Measurements from ENCODE around the gene PRCP. TPM values are rescaled to one million over a fixed set of nuclear protein-coding genes. Genes with fewer than 3 reads are reported as not detected.

Gene PRCP
- total RNA-seq, 1 experiment from 2014 or later: 53.9 TPM

DNA sequence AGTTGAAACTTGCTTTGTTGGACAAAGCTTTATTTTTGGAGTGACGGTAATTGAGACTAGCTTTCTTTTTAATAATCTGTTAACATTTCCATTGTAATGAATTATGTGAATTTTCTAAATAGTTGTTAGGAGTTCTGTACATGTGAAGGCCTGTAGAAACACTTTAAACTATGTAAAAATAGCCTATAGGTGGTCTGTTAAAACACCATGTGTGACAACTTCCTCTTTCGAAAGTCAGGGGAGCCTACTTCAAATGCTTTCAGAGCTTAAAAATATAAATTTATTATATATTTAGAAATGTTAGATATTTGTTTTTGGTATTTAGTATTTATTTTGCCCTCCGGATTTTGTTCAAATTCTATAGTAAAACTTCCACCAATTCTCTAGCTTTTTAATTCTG lies 30.0 kb upstream of the PRCP start:
- no peaks in the 10 kb centered on the region for H3K27me3 Mint-ChIP-seq (ENCODE audit: low read depth)
- TF ChIP-seq, protein P1, sequence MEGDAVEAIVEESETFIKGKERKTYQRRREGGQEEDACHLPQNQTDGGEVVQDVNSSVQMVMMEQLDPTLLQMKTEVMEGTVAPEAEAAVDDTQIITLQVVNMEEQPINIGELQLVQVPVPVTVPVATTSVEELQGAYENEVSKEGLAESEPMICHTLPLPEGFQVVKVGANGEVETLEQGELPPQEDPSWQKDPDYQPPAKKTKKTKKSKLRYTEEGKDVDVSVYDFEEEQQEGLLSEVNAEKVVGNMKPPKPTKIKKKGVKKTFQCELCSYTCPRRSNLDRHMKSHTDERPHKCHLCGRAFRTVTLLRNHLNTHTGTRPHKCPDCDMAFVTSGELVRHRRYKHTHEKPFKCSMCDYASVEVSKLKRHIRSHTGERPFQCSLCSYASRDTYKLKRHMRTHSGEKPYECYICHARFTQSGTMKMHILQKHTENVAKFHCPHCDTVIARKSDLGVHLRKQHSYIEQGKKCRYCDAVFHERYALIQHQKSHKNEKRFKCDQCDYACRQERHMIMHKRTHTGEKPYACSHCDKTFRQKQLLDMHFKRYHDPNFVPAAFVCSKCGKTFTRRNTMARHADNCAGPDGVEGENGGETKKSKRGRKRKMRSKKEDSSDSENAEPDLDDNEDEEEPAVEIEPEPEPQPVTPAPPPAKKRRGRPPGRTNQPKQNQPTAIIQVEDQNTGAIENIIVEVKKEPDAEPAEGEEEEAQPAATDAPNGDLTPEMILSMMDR (IDR thresholded peaks at IDR 0.05): no peak
- TF ChIP-seq ZMAT4 (CRISPR knock-in tag; IDR thresholded peaks at IDR 0.05): no peak
- TF ChIP-seq NFATC4 (CRISPR knock-in tag; IDR thresholded peaks at IDR 0.05): no peak
- TF ChIP-seq TEAD4 (CRISPR knock-in tag; IDR thresholded peaks at IDR 0.05): no peak
- TF ChIP-seq RELA (CRISPR knock-in tag; IDR thresholded peaks at IDR 0.05; ENCODE audit: borderline replicate concordance): no peak
- TF ChIP-seq ETV6 (CRISPR knock-in tag; IDR thresholded peaks at IDR 0.05): no peak
- TF ChIP-seq ZNF263 (CRISPR knock-in tag; IDR thresholded peaks at IDR 0.05; ENCODE audit: low read depth): no peak
- TF ChIP-seq, protein P2, sequence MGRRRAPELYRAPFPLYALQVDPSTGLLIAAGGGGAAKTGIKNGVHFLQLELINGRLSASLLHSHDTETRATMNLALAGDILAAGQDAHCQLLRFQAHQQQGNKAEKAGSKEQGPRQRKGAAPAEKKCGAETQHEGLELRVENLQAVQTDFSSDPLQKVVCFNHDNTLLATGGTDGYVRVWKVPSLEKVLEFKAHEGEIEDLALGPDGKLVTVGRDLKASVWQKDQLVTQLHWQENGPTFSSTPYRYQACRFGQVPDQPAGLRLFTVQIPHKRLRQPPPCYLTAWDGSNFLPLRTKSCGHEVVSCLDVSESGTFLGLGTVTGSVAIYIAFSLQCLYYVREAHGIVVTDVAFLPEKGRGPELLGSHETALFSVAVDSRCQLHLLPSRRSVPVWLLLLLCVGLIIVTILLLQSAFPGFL (CRISPR knock-in tag; IDR thresholded peaks at IDR 0.05; ENCODE audit: borderline replicate concordance): no peak
- no peak for TF ChIP-seq ATF1 (CRISPR knock-in tag; IDR thresholded peaks at IDR 0.05)
- TF ChIP-seq PRRX2 (CRISPR knock-in tag; IDR thresholded peaks at IDR 0.05): no peak
- TF ChIP-seq NR3C1 (CRISPR knock-in tag; conservative IDR thresholded peaks at IDR 0.05; ENCODE audit: low read depth): no peak
- POLR2A ChIA-PET: interaction anchor here (0.7 kb wide), 1 partner anchor 29 kb away, joined by 3 read pairs; no protein-coding TSS in a partner anchor
- no peak overlapping the region for H3K4me3 Mint-ChIP-seq
- ATAC-seq: no peak
- H3K4me1 Mint-ChIP-seq: no peaks in the 10 kb centered on the region
- no peaks in the 10 kb centered on the region for H3K9me3 Mint-ChIP-seq
- H3K36me3 Mint-ChIP-seq: peaks cover 39% of the 10 kb centered on the region
- no peak overlapping the region for H3K27ac Mint-ChIP-seq
- CTCF ChIA-PET: interaction anchor here (3.4 kb wide), 1 partner anchor 63 kb away, joined by 13 read pairs; no protein-coding TSS in a partner anchor
- DNase-seq (ENCODE audit: low spot score): no peak

DNA sequence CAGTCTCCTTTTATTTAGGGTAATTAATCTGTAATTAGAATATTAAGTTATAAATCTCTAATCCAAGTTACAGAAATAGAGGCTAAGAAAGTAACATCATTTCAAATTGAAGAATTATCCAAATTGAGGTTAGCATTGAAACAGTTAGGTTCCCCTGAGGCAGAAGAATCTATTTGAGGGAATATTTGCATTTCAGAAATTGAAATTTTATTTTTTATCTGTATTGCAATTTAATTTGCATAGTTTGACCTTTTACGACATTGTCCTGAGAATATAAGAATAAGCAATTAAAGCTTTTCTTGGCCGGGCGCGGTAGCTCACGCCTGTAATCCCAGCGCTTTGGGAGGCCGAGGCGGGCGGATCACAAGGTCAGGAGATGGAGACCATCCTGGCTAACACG lies 28.9 kb upstream of the PRCP start:
- H3K4me1 Mint-ChIP-seq: no peaks in the 10 kb centered on the region
- POLR2A ChIA-PET: no interaction called here
- H3K27ac Mint-ChIP-seq: no peak overlapping the region
- no peak overlapping the region for H3K4me3 Mint-ChIP-seq
- H3K36me3 Mint-ChIP-seq: peaks cover 44% of the 10 kb centered on the region
- no peak for ATAC-seq
- CTCF ChIA-PET: interaction anchor here (0.7 to 3.4 kb wide), 2 partner anchors 62 to 98 kb away, joined by 5 to 13 read pairs; no protein-coding TSS in a partner anchor
- H3K9me3 Mint-ChIP-seq: no peaks in the 10 kb centered on the region
- no peak for DNase-seq (ENCODE audit: low spot score)
- no peaks in the 10 kb centered on the region for H3K27me3 Mint-ChIP-seq (ENCODE audit: low read depth)
- TF ChIP-seq, protein P3, sequence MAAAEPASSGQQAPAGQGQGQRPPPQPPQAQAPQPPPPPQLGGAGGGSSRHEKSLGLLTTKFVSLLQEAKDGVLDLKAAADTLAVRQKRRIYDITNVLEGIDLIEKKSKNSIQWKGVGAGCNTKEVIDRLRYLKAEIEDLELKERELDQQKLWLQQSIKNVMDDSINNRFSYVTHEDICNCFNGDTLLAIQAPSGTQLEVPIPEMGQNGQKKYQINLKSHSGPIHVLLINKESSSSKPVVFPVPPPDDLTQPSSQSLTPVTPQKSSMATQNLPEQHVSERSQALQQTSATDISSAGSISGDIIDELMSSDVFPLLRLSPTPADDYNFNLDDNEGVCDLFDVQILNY (CRISPR knock-in tag; IDR thresholded peaks at IDR 0.05): no peak
- TF ChIP-seq AFF4 (CRISPR knock-in tag; IDR thresholded peaks at IDR 0.05; ENCODE audit: borderline replicate concordance) (no peak), ARID4B (CRISPR knock-in tag; IDR thresholded peaks at IDR 0.05; ENCODE audit: borderline replicate concordance) (no peak), USF2 (CRISPR knock-in tag; IDR thresholded peaks at IDR 0.05) (no peak), ZBTB21 (CRISPR knock-in tag; IDR thresholded peaks at IDR 0.05; ENCODE audit: borderline replicate concordance) (no peak)
- TF ChIP-seq, protein P4, sequence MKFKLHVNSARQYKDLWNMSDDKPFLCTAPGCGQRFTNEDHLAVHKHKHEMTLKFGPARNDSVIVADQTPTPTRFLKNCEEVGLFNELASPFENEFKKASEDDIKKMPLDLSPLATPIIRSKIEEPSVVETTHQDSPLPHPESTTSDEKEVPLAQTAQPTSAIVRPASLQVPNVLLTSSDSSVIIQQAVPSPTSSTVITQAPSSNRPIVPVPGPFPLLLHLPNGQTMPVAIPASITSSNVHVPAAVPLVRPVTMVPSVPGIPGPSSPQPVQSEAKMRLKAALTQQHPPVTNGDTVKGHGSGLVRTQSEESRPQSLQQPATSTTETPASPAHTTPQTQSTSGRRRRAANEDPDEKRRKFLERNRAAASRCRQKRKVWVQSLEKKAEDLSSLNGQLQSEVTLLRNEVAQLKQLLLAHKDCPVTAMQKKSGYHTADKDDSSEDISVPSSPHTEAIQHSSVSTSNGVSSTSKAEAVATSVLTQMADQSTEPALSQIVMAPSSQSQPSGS (CRISPR knock-in tag; IDR thresholded peaks at IDR 0.05; ENCODE audit: borderline replicate concordance, low read depth): no peak
